HFFc6 (cell line): ENCODE results near the gene RAD9A. TPM values are rescaled to one million over a fixed set of nuclear protein-coding genes. Genes with fewer than 3 reads are reported as not detected.
A peak's percentile ranks its signal among the peaks of the same experiment; 100 is the strongest.

Experiments
- DNase-seq: peaks from one replicate; pipeline ENCODE4 v3.0.0-alpha.2; 2018
- H3K27ac Mint-ChIP-seq: 2 replicates; pipeline ENCODE4 v1.8.0; 2020; ENCODE audit warnings: mild to moderate bottlenecking, mixed read lengths
- H3K27me3 Mint-ChIP-seq: 2 replicates; pipeline ENCODE4 v1.8.0; 2021; ENCODE audit warnings: mild to moderate bottlenecking, moderate library complexity, mixed read lengths; ENCODE audit not compliant: insufficient read depth
- H3K36me3 Mint-ChIP-seq: 2 replicates; pipeline ENCODE4 v1.8.0; 2021; ENCODE audit warnings: low read depth, mixed read lengths
- H3K4me1 Mint-ChIP-seq: 2 replicates; pipeline ENCODE4 v1.8.0; 2020; ENCODE audit warnings: low read depth, mixed read lengths
- H3K4me3 Mint-ChIP-seq: 2 replicates; pipeline ENCODE4 v1.8.0; 2020; ENCODE audit warnings: mild to moderate bottlenecking, moderate library complexity, mixed read lengths
- H3K9me3 Mint-ChIP-seq: 2 replicates; pipeline ENCODE4 v1.8.0; 2020; ENCODE audit warnings: mild to moderate bottlenecking, mixed read lengths
- CTCF ChIP-seq: fragments of 200-600 bp; sonication (generic); IDR thresholded peaks from 2 replicates; pipeline ENCODE4 v1.5.0; 2021; ENCODE audit warnings: antibody characterized with exemption, mild to moderate bottlenecking
- long read RNA-seq: library from polyadenylated mRNA; unstranded; transcript quantifications from one replicate; pipeline ENCODE4 v2.0.0, GENCODE V29; 2019
- total RNA-seq, 6 experiments: library from RNA; stranded (reverse); fragmentation: NEBNext Ultra II Directional; extraction: Animal tissue kit (Norgen Biotek cat#: 25700); gene quantifications; 2 replicates in 1 of 6; 3 replicates in 5 of 6; pipeline ENCODE4 v1.2.3, GENCODE V29; 2021

RAD9A gene
- 10 to 100 TPM in 1 of 6 experiments, 1 to 10 TPM in 5; 7.6 to 10.3 (median 8.8) TPM for total RNA-seq
- long read RNA-seq, partial matches to known transcripts: 0 of 3 reads
- long read RNA-seq, other reads (novel, unspliced or antisense): 2 of 3 reads

DNA sequence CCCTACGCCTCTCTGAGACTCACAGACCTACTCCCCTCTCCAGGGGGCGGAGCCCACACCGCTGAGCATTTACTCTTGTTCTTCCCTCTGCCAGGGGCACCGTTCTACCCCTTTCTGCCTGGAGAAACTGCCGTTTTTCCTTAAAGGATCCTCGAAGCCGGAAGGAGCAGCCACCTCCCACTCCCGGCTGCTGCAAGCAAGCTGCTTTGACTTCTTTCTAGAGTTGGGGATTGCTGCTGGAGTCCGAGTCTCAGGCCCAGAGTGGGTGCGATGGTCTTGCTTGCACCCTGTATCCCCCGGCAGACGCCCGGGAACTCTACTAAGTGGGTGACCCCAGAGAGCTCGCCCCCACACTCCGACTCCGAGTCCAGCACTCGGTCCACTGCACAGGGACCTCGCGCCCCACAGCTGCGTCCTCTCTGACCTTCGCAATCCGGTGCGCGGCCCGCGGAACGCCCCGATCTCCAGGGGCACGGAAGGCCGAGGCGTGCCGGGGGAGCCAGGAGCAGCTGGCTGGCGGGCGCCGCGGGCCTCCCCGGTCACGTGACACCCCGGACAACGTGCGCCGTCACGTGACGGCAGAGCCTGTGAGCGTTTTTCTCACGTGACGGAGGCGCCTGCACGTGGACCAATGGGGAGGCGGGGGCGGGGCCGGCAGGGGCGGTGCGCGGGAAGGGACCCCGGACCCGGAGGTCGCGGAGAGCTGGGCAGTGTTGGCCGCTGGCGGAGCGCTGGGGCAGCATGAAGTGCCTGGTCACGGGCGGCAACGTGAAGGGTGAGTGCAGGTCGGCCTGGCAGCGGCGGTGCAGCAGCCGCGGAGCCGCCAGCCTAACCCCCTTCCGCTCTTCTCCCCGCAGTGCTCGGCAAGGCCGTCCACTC, at the start of gene RAD9A:
Gene RAD9A, plus strand, starts transcription at position 683 of the 879 bp plus-strand sequence. Its CDS starts 59 bp downstream, at position 742.
- Mint-ChIP-seq H3K4me1 (peaks cover 24% of the 10 kb centered on the region), H3K36me3 (no peaks in the 10 kb centered on the region), H3K4me3 (peak within 1 kb of the TSS; percentile 90), H3K9me3 (no peaks in the 10 kb centered on the region), H3K27ac (peak within 1 kb of the TSS; percentile 83), H3K27me3 (peaks cover 1% of the 10 kb centered on the region)
- no peak for TF ChIP-seq CTCF
- peak; percentile 86 for DNase-seq

DNA sequence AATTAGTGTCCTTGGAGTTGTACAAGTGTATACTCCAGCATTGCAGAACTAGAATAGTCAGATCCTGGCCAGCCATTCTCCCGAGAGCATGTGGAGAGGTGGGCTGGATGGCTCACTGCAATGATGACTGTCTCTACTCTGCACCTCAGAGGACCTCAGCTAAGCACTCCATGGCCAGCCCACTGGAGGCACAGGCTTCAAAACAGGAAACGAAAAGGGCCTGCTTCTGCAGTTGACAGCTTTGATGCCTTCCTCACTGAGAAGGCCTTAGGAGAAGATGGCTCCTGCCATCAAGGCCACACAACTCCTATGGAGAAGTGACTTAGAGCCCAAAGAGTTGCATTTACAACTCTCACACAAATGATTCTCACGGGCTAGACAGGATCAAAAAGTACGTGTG, 47.5 kb upstream of the RAD9A start:
- TF ChIP-seq CTCF: no peak
- Mint-ChIP-seq H3K27me3 (peaks cover 2% of the 10 kb centered on the region), H3K9me3 (no peaks in the 10 kb centered on the region), H3K4me1 (peaks cover 34% of the 10 kb centered on the region), H3K27ac (no peak overlapping the region), H3K36me3 (no peaks in the 10 kb centered on the region), H3K4me3 (no peak overlapping the region)
- no peak for DNase-seq

GRCh38 chr11:67345247-67345919, 46.4 kb upstream of the RAD9A start:
- Mint-ChIP-seq H3K27ac (no peak overlapping the region), H3K9me3 (no peaks in the 10 kb centered on the region), H3K4me3 (no peak overlapping the region), H3K27me3 (peaks cover 2% of the 10 kb centered on the region), H3K36me3 (no peaks in the 10 kb centered on the region), H3K4me1 (peaks cover 41% of the 10 kb centered on the region)
- no peak for DNase-seq
- no peak for TF ChIP-seq CTCF

DNA sequence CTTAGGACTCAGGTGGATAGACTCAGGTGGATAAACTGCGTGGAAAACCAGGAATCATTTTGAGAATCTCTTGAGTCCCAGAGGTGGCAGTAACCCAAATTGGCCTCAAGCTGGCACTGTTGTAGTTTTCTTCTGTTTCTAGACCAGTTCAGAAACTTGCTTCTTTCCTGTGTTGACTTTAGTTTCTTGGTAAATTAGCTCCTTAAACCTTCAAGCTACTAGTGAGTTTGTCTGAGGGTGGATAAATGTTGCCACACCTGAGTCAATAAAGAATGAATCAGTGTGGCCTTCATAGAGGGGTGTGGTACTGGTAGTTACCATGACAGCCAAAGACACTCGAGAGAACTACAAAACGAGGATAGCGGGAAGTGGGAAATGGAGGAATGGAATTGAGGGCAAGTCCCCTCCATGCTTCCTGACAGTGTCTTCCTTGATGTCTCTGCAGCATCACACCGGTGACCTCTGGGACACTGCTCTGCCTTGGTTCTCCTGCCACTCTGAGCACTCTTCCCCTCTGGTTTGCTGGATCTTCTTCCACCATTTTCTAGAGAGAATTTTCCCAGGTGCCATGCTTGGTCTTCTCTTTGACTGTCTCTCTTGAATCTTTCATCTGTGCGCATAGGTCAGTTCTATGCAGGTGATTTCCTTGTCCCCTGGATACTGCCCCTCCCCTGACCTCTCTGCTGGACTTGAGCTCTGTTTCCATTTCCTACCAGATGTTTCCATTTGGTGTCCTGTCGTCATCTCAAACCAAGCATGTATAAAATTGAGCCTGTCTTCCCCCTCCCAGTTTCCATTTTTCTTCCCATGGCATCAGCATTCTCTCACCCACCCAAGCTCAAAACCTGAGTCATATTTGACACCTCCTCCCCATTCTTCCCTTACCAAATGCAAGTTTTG, 45.6 kb upstream of the RAD9A start:
- peaks cover 2% of the 10 kb centered on the region for H3K27me3 Mint-ChIP-seq
- peak; percentile 86 for TF ChIP-seq CTCF
- no peaks in the 10 kb centered on the region for H3K9me3 Mint-ChIP-seq
- H3K27ac Mint-ChIP-seq: peak overlapping the region; percentile 56; the same call in 1 of the 2 replicates
- no peak overlapping the region; the same call in 1 of the 2 replicates for H3K4me3 Mint-ChIP-seq
- peaks cover 44% of the 10 kb centered on the region for H3K4me1 Mint-ChIP-seq
- DNase-seq: peak; percentile 55
- H3K36me3 Mint-ChIP-seq: no peaks in the 10 kb centered on the region
